Measurements from ENCODE around the gene UBASH3A. TPM values are rescaled to one million over a fixed set of nuclear protein-coding genes. Genes with fewer than 3 reads are reported as not detected.

Gene UBASH3A
- total and polyA plus RNA-seq, 2 donors (not counting 1 experiment from before 2014, with no cell fraction given) = 0.12 to 0.33 TPM

DNA sequence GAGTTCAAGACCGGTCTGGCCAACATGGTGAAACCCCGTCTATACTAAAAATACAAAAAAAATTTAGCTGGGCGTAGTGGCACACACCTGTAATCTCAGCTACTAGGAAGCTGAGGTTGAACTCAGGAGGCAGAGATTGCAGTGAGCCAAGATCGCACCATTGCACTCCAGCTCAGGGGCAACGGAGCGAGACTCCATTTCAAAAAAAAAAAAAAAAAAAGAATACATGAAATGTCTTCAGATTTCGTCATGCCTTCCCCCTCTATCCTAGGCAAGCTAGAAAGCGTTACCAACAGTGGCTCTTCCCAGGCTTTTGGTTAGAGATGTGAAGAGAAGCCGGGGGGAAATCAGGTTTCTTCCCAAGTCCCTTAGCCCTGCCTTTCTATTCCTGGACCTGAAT is 41.0 kb upstream of the UBASH3A start:
- Mint-ChIP-seq H3K27me3 (peaks cover 38% of the 10 kb centered on the region), H3K4me1 (no peaks in the 10 kb centered on the region), H3K9me3 (ENCODE audit: insufficient read depth) (no peaks in the 10 kb centered on the region), H3K4me3 (no peak overlapping the region), H3K27ac (no peak overlapping the region)
- WGBS (ENCODE audit: insufficient coverage) = 57% methylated on average over 1 of the region's 9 CpGs
- H3K79me2 ChIP-seq (ENCODE audit: control insufficient read depth, insufficient read depth, low read length) = no peaks in the 10 kb centered on the region
- TF ChIP-seq, protein P1, sequence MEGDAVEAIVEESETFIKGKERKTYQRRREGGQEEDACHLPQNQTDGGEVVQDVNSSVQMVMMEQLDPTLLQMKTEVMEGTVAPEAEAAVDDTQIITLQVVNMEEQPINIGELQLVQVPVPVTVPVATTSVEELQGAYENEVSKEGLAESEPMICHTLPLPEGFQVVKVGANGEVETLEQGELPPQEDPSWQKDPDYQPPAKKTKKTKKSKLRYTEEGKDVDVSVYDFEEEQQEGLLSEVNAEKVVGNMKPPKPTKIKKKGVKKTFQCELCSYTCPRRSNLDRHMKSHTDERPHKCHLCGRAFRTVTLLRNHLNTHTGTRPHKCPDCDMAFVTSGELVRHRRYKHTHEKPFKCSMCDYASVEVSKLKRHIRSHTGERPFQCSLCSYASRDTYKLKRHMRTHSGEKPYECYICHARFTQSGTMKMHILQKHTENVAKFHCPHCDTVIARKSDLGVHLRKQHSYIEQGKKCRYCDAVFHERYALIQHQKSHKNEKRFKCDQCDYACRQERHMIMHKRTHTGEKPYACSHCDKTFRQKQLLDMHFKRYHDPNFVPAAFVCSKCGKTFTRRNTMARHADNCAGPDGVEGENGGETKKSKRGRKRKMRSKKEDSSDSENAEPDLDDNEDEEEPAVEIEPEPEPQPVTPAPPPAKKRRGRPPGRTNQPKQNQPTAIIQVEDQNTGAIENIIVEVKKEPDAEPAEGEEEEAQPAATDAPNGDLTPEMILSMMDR (IDR thresholded peaks at IDR 0.05) = no peak
- TF ChIP-seq EZH2 (IDR thresholded peaks at IDR 0.05; ENCODE audit: borderline replicate concordance, insufficient read depth, low read depth, low read length, poor library complexity, severe bottlenecking) = no peak
- peaks cover 0 to 15% (median 4%) of the 10 kb centered on the region in 3 donors for H3K9me3 ChIP-seq (ENCODE audit: control extremely low read depth in 1 of 3, control insufficient read depth in 2 of 3, insufficient read depth in 1 of 3, low read length in 2 of 3)
- POLR2A ChIA-PET = interaction anchor here (0.6 kb wide), 3 partner anchors 16 to 286 kb away, joined by 3 to 8 read pairs (median 5); no protein-coding TSS in a partner anchor
- no peak overlapping the region for H3K27ac ChIP-seq (ENCODE audit: low read length in 2 of 2)
- H3K4me2 ChIP-seq (replicated peaks; ENCODE audit: low read depth, low read length, poor library complexity, severe bottlenecking) = no peak overlapping the region
- H3K27me3 ChIP-seq (replicated peaks in 1 of 4; ENCODE audit: control extremely low read depth in 1 of 4, control insufficient read depth in 3 of 4, insufficient read depth in 4 of 4, low read length in 3 of 4) = peaks cover 0 to 11% (median 4%) of the 10 kb centered on the region in 4 experiments
- no peak overlapping the region for H3K9ac ChIP-seq (ENCODE audit: low read length)
- CTCF ChIA-PET = no interaction called here
- H4K20me1 ChIP-seq (ENCODE audit: control insufficient read depth, insufficient read depth, low read length, poor library complexity, severe bottlenecking) = no peaks in the 10 kb centered on the region
- ATAC-seq (ENCODE audit: low read depth) = no peak
- H3K4me1 ChIP-seq (ENCODE audit: control insufficient read depth in 2 of 2, insufficient read depth in 2 of 2, low read length in 2 of 2) = no peaks in the 10 kb centered on the region
- no peaks in the 10 kb centered on the region for H3K36me3 ChIP-seq (replicated peaks in 1 of 2; ENCODE audit: control extremely low read depth in 1 of 2, control insufficient read depth in 1 of 2, extremely low read depth in 1 of 2, insufficient read depth in 2 of 2, low read length in 1 of 2)
- no peak overlapping the region for H2AFZ ChIP-seq (ENCODE audit: insufficient read depth, low read depth, low read length, poor library complexity, severe bottlenecking)
- DNase-seq = no peak
- no peak overlapping the region for H3K4me3 ChIP-seq (ENCODE audit: control extremely low read depth in 1 of 5, extremely low read depth in 1 of 5, insufficient read depth in 1 of 5, low read depth in 2 of 5, low read length in 4 of 5)
- intact Hi-C loops (cut with micrococcal nuclease) = no loop called here

DNA sequence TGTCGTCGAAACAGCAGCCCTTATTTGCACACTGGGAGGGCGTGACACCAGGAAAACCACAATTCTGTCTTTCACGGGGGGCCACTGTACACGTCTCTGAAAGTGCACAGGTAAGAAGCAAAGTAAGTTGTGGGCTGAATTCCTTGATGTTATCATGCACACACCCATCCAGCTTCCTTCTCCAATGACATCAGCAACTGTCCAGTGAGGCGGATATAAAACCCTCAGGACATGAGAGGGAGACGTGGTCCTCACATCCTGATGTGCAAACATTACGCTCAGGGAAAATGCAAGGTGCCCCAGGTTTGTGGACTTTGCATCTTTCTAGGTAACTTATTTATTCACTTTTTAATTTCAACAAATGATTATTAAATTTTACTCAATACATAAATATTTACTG is 40.4 kb upstream of the UBASH3A start:
- Histone ChIP-seq H4K20me1 (ENCODE audit: control insufficient read depth, insufficient read depth, low read length, poor library complexity, severe bottlenecking) (no peaks in the 10 kb centered on the region), H3K79me2 (ENCODE audit: control insufficient read depth, insufficient read depth, low read length) (no peaks in the 10 kb centered on the region), H3K36me3 (replicated peaks in 1 of 2; ENCODE audit: control extremely low read depth in 1 of 2, control insufficient read depth in 1 of 2, extremely low read depth in 1 of 2, insufficient read depth in 2 of 2, low read length in 1 of 2) (no peaks in the 10 kb centered on the region), H3K4me1 (ENCODE audit: control insufficient read depth in 2 of 2, insufficient read depth in 2 of 2, low read length in 2 of 2) (no peaks in the 10 kb centered on the region), H3K4me2 (replicated peaks; ENCODE audit: low read depth, low read length, poor library complexity, severe bottlenecking) (no peak overlapping the region), H3K9me3 (ENCODE audit: control extremely low read depth in 1 of 3, control insufficient read depth in 2 of 3, insufficient read depth in 1 of 3, low read length in 2 of 3) (peaks cover 0 to 15% (median 4%) of the 10 kb centered on the region in 3 donors), H3K4me3 (ENCODE audit: control extremely low read depth in 1 of 5, extremely low read depth in 1 of 5, insufficient read depth in 1 of 5, low read depth in 2 of 5, low read length in 4 of 5) (no peak overlapping the region), H3K27ac (ENCODE audit: low read length in 2 of 2) (no peak overlapping the region), H2AFZ (ENCODE audit: insufficient read depth, low read depth, low read length, poor library complexity, severe bottlenecking) (no peak overlapping the region), H3K27me3 (replicated peaks in 1 of 4; ENCODE audit: control extremely low read depth in 1 of 4, control insufficient read depth in 3 of 4, insufficient read depth in 4 of 4, low read length in 3 of 4) (peaks cover 0 to 11% (median 4%) of the 10 kb centered on the region in 4 experiments), H3K9ac (ENCODE audit: low read length) (no peak overlapping the region)
- ATAC-seq (ENCODE audit: low read depth) = no peak
- 48% methylated on average over 4 of the region's 8 CpGs for WGBS (ENCODE audit: insufficient coverage)
- POLR2A ChIA-PET = interaction anchor here (0.6 kb wide), 1 partner anchor 16 kb away, joined by 3 read pairs; no protein-coding TSS in a partner anchor
- CTCF ChIA-PET = no interaction called here
- Mint-ChIP-seq H3K9me3 (ENCODE audit: insufficient read depth) (no peaks in the 10 kb centered on the region), H3K27ac (no peak overlapping the region), H3K4me1 (no peaks in the 10 kb centered on the region), H3K4me3 (no peak overlapping the region), H3K27me3 (peaks cover 37% of the 10 kb centered on the region)
- intact Hi-C loops (cut with micrococcal nuclease) = no loop called here
- no peak for DNase-seq
- TF ChIP-seq EZH2 (IDR thresholded peaks at IDR 0.05; ENCODE audit: borderline replicate concordance, insufficient read depth, low read depth, low read length, poor library complexity, severe bottlenecking) = no peak
- TF ChIP-seq, protein P1 (IDR thresholded peaks at IDR 0.05) = no peak

Measured in B cell (primary cell).